C1 segment of cervical spinal cord (tissue), 14 donors: ENCODE results near the gene MICU1.
"Not testable (repeated sequence)": the region's sequence is repeated elsewhere in the genome, so short reads cannot be mapped to it uniquely, and the experiment has no call there.

ENCODE experiments used
- DNase-seq, 14 donors: peaks; one replicate each; lab custom pipeline; 2025; lab: John Stamatoyannopoulos, UW

MICU1 gene

GRCh38 chr10:72389716-72390115 lies 236.2 kb downstream of the MICU1 start:
- DNase-seq = no peak

GRCh38 chr10:72389014-72389413 lies 236.9 kb downstream of the MICU1 start:
- no peak for DNase-seq

GRCh38 chr10:72388062-72388461 lies 237.8 kb downstream of the MICU1 start:
- DNase-seq = no peak

- no peak for DNase-seq
Measured at GRCh38 chr10:72386916-72387586, 238.8 kb downstream of the MICU1 start.

- no peak for DNase-seq
Measured at GRCh38 chr10:72385724-72386123, 240.2 kb downstream of the MICU1 start.

- DNase-seq = not testable (repeated sequence)
Measured at GRCh38 chr10:72384982-72385381, 240.9 kb downstream of the MICU1 start.

- DNase-seq = no peak
Measured at GRCh38 chr10:72379776-72380175, 246.1 kb downstream of the MICU1 start.

- DNase-seq = no peak
Measured at GRCh38 chr10:72379062-72379461, 246.8 kb downstream of the MICU1 start.

GRCh38 chr10:72375585-72375984 lies 250.3 kb downstream of the MICU1 start:
- peak in 8 of 14 donors; percentile 1 to 41 (median 10) for DNase-seq

GRCh38 chr10:72375173-72375572 lies 250.7 kb downstream of the MICU1 start:
- DNase-seq = peak in 4 of 14 donors; percentile 6 to 24 (median 14)

GRCh38 chr10:72370201-72370722 lies 255.6 kb downstream of the MICU1 start:
- DNase-seq = no peak

GRCh38 chr10:72367301-72367960 lies 258.4 kb downstream of the MICU1 start:
- peak in 1 of 14 donors; percentile 38 for DNase-seq

GRCh38 chr10:72365106-72365895 lies 260.6 kb downstream of the MICU1 start:
- no peak for DNase-seq

GRCh38 chr10:72364239-72364777 lies 261.6 kb downstream of the MICU1 start:
- DNase-seq = peak in 13 of 14 donors; percentile 9 to 87 (median 60)

GRCh38 chr10:72356987-72357386 lies 268.9 kb downstream of the MICU1 start:
- no peak for DNase-seq

GRCh38 chr10:72356115-72356514 lies 269.8 kb downstream of the MICU1 start:
- DNase-seq = no peak

GRCh38 chr10:72355214-72355555 lies 270.7 kb downstream of the MICU1 start:
- DNase-seq = no peak

- DNase-seq = peak; percentile 90 to 100 (median 98)
Measured at GRCh38 chr10:72354356-72355213, 271.3 kb downstream of the MICU1 start, which contains the start of gene DNAJB12. TSS of gene DNAJB12 (minus strand) at chr10:72354919. CDS start at chr10:72354897, 22 bp downstream.

- DNase-seq = peak in 4 of 14 donors; percentile 35 to 76 (median 64)
Measured at GRCh38 chr10:72353965-72354355, 271.9 kb downstream of the MICU1 start.

GRCh38 chr10:72353028-72353964 lies 272.6 kb downstream of the MICU1 start:
- no peak for DNase-seq
